CD1c-positive myeloid dendritic cell (primary cell): ENCODE data around the gene ATP7B.

ENCODE experiments used
- DNase-seq: peaks from one replicate; pipeline ENCODE4 v3.0.0-alpha.2; 2016; ENCODE audit errors: extremely low spot score

ATP7B gene

DNA sequence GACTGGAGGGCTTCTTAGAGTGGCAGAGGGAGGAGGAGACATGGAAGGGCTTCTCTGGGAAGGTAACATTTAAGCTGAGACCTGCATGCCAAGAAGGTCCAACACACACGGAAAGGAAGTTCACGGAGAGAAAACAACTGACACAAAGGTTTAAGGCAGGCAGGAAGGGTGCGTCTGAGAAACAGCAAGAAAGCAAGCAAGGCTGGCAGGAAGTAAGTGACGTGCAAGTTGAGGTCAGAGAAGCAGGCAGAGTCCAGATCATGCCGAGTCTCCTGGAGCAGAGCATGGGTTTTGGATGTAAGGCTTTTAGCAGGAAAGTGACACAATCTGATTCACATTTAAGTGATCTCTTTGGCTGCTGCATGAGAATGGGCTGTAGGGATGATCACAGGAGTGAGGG lies 60.5 kb downstream of the ATP7B start:
- no peak for DNase-seq

GRCh38 chr13:51946163-51946669 lies 65.0 kb downstream of the ATP7B start:
- DNase-seq: no peak

DNA sequence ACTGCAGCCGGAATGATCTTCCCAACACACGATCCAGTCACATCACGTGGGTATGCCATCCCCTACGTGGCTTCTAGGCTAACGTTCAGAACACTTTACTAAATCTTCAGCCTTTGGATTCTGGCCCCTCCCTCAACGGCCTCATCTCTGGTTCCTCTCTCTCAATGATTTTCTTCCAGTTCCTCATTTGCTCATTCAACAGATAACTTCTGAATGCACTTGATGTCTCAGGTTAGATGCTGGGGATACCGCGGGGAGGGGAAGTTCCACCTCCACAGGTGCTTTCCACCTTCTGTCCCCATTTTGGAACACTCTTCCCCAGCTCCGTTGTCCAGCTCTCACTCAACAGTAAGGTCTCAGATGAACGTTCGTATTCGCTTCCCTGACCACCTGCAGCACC lies 66.1 kb downstream of the ATP7B start:
- no peak for DNase-seq

DNA sequence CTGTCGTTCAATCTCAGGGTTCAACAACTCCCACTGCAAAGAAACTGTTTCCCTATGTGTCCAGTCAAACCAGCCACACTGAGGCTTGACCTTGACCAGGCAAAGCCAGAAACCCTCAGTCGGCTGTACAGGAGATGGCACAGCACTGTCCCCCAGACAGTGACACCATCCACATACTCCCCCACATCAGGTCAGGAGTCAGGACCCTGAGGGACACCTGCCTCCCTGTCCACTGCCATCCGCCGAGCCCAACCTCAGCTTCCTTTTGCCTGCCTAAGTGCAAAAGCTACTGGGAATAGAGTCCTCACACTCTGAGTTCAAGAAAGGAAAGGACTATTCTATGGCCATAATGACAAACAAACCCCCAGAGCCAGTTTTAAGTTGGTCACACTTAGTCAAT lies 66.8 kb downstream of the ATP7B start:
- DNase-seq: no peak

- DNase-seq: no peak
These were observed 67.5 kb downstream of the ATP7B start for GRCh38 chr13:51943721-51944120.

DNA sequence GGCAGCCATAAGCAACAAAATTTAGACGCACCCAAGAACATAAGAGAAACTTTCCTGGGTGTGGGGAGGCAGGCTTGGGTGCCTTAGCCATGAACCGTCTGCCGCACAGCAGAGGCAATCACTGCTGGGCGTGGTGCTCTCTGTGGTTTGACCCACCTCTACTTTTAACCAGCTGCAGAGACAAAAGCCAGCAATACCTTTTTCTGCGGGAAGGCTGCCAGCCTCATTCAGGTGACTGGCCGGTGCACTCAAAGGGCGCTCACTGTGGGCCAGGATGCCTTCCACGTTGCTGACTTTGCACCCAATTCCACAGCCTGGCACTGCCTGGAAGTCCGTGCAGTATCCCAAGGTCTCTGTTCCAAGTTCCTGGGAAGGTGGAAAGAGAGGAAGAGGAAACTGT lies 69.1 kb downstream of the ATP7B start:
- DNase-seq: no peak

DNA sequence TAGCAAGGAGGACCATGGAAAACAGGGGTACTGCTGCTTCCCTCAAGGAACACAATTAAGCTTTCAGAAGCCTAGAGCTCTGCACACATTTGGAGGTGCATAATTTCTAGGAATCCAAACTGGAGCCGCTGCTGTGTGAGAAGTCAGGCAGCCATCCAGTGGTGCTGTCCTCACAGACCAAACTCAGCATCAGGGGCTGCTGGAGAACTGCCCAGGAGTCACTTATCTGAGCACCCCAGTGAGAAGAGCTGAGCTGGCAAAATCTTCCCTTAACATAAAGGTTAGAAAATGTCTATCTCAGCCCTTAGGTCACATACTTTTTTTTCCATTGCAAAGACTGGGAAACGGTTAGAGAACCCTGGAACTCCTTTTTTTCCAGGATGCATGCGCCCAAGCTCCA lies 72.8 kb downstream of the ATP7B start:
- DNase-seq: no peak

- no peak for DNase-seq
These were observed 73.6 kb downstream of the ATP7B start for GRCh38 chr13:51937320-51938290.

GRCh38 chr13:51935326-51936171 lies 75.7 kb downstream of the ATP7B start:
- DNase-seq: no peak

DNA sequence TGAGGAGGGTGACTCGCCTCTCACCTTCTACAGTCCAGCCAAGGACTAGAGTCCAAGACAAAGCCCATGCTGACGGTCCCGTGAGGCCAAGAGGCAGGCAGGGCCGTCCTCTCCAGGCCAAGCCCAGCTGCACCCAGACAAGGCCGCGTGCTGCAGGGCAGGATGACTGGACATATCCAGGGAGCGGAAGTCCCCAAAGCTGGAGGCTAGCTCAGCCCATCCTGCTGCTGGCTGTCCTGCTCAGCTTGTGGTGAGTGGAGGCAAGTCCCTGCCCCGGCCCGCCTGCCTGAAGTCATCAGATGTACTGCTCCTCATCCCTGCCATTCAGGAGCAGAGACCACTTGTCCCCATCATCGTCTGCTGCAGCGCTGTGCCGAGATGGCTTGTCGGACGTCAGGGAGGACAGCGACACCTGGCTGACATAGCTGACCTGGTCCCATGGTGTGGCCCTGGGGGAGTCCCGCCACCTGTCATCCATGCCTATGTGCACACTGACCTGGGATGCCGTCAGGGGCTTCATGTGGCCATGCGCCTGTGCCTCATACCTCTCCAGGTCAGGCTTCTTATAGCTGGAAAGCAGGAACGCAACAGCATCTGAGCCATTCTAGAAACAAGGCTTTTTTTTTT lies 76.7 kb downstream of the ATP7B start:
- no peak for DNase-seq

DNA sequence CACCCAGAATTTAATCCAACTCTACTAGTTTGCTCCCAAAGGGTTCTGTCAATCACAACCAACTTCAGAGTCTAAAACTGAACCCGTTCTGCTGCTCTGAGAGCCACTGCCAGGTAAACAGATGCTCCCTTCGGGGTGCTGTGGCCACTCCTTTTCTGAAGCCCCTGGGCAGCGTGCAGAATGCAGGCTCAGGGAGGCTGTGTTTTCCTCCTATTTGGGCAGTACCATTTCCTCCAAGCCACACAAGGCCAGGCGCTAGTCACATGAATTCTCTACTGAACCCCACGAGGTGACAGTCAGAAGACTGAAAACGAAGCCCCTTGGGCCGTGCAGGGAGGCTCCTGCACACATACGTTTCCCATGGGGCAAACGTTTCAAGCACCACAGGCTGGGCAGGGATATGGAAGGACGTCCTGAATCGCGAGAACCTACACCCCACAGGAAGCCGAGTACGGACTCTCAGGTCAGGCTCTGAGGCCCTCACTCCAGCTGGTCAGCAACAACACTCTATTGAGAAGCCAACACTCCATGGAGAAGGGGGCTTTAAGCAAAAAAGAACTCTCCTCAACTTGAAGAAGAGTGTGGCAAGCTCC lies 77.7 kb downstream of the ATP7B start:
- no peak for DNase-seq

- DNase-seq: no peak
These were observed 79.0 kb downstream of the ATP7B start for GRCh38 chr13:51932231-51932630.

GRCh38 chr13:51931606-51932005 lies 79.6 kb downstream of the ATP7B start:
- no peak for DNase-seq

DNA sequence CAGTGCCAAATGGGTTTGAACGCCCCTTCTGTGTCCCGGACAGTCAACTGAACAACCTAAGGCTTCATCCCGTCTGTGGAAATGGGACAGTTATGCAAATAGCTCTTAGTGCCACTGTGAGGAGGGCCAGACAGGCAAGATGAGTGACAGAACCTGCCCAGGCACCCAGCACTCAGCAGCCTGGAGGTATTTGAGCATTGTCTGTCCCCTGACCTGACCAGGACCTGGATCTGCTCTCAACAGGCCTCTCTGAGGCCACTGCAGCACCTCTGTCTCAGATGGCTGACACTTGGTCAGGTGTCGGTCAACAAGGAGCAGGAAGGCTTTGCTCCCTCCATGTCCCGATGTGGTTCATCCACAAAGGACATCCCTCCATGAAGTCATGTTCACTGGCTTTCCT lies 81.6 kb downstream of the ATP7B start:
- DNase-seq: no peak

GRCh38 chr13:51928231-51928630 lies 83.0 kb downstream of the ATP7B start:
- DNase-seq: no peak

DNA sequence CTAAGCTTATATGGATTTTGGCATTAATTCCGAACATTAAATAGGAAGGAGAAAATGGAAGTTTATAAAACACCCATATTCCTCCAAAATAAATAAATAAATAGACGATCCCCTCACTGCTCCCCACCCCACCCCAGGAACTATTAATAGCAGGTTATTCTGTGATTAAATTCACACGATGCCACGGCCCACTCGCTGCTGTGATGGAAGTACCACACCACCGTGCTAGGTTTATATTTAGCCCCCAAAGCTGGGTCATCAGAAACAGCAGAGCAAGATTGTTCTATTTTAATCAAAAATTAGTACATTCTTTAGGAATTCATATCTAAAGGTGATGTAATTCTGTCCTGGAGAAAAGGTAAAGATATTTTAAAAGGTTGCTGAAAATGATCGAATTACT lies 84.1 kb downstream of the ATP7B start:
- DNase-seq: no peak

- no peak for DNase-seq
These were observed 84.7 kb downstream of the ATP7B start for GRCh38 chr13:51926528-51926885.

DNA sequence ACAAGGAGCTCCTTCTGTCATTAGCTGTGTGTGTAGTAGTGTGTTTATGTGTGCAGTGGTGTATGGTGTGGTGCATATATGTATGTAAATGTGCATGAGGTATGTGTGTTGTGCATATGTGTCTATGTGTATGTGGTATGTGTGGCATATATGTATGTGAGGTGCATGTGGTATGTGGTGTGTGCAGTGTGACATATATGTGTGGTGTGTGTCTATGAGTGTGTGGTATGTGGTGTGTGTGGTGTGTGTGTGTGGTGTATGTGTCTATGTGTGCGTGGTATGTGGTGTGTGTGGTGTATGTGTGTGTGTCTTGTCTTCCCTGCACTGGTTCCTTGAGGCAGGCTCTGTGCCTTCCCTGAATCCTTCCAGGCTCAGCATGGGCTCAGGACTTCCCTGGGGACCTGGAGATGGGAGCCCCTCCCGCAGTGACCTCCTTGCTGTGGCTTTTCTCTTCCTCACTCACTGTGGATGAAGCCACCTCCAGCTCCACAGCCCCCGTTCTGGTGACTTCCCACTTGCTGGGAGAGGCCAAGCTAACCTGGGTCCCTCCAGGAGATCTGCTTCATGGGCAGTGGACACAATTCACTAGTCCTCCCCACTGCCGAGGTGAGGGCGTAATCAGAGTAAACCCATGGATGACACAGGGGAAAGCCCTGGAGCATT lies 85.3 kb downstream of the ATP7B start:
- no peak for DNase-seq

DNA sequence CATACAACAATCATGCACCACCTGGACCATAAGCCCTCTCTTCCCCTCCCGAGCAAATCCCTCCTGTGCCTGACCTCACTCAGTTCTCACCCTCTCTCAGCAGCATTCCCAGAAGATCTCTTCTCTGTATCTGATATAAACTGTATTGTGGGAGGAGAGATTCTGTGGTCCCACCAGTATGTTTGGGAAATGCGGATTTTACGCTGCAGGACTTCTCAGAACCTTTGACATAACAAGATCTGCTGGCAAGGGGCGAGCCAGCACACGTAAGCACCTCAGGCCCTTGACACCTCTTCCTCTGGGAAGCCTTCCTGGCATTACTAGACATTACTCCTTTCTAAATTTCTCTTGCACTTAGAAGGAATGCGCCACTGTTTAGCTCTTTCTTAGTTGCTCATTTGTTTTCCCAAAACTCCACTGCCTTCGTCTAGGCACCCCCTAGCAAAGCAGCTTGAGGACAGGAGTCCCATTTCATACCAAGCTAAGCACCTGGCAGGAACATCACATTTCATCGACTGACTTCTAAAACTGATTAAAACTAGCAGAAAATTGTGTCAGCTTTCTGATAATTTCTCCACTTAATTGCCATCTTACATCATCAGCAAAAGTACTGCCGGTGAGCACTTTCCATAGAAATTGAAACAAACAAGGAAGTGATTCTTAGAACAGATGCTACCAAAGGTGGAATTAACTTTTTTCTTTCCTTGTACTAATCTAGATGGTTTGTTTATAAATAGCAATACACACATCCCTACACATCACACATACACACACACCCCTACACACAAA lies 86.3 kb downstream of the ATP7B start:
- no peak for DNase-seq

DNA sequence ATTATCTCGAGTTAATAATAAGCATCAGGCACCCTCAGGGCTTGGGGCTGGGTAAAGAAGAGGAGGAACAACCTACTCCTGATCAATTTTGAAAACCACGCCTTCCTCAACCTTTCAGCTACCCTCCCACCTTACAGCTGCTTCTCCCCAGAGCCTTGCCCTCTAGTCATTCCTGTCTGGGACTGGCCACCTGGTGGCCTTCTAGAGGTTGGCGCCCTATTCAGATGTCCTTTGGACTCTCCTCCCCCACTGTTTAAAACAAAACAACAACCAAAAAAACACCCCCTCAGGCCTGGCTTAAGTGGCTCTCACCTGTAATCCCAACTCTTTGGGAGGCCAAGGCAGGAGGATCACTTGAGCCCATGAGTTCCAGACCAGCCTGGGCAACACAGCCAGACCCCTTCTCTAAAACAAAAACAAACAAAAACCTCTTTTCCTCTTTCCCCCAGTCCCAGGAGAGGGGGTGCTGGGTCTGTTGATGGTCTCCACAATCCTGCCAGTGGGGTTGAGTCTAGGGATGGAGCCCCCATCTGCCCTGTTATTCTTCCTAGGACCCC lies 87.2 kb downstream of the ATP7B start:
- no peak for DNase-seq
